IPS-18c (cell line): Measurements from ENCODE around the gene FIBCD1.

Experiments used
- H3K4me3 ChIP-seq: 2 replicates; pipeline ENCODE4 v1.7.0; 2013; ENCODE audit warnings: low read depth, mild to moderate bottlenecking, low read length, moderate library complexity; ENCODE audit not compliant: insufficient read depth
- H3K9me3 ChIP-seq: one replicate; pipeline ENCODE4 v1.6.1; 2013; ENCODE audit warnings: mild to moderate bottlenecking, low read length, moderate library complexity; ENCODE audit not compliant: control insufficient read depth, insufficient read depth

The FIBCD1 gene

GRCh38 chr9:130975932-130976841 is 37.1 kb upstream of the FIBCD1 start:
- no peaks in the 10 kb centered on the region for H3K9me3 ChIP-seq
- no peak overlapping the region for H3K4me3 ChIP-seq

GRCh38 chr9:130975156-130975555 is 36.1 kb upstream of the FIBCD1 start:
- Histone ChIP-seq H3K4me3 (no peak overlapping the region), H3K9me3 (no peaks in the 10 kb centered on the region)

- no peaks in the 10 kb centered on the region for H3K9me3 ChIP-seq
- no peak overlapping the region for H3K4me3 ChIP-seq
Observed at GRCh38 chr9:130974697-130975096, 35.6 kb upstream of the FIBCD1 start.

GRCh38 chr9:130973686-130974281 is 34.7 kb upstream of the FIBCD1 start:
- H3K4me3 ChIP-seq: no peak overlapping the region
- no peaks in the 10 kb centered on the region for H3K9me3 ChIP-seq

GRCh38 chr9:130972957-130973685 is 34.1 kb upstream of the FIBCD1 start:
- Histone ChIP-seq H3K4me3 (no peak overlapping the region), H3K9me3 (no peaks in the 10 kb centered on the region)

- H3K4me3 ChIP-seq: no peak overlapping the region
- no peaks in the 10 kb centered on the region for H3K9me3 ChIP-seq
Observed at GRCh38 chr9:130972277-130972956, 33.4 kb upstream of the FIBCD1 start.

- Histone ChIP-seq H3K4me3 (no peak overlapping the region), H3K9me3 (no peaks in the 10 kb centered on the region)
Observed at GRCh38 chr9:130971294-130971849, 32.3 kb upstream of the FIBCD1 start.

- no peak overlapping the region for H3K4me3 ChIP-seq
- no peaks in the 10 kb centered on the region for H3K9me3 ChIP-seq
Observed at GRCh38 chr9:130970855-130971254, 31.8 kb upstream of the FIBCD1 start.

- H3K4me3 ChIP-seq: no peak overlapping the region
- no peaks in the 10 kb centered on the region for H3K9me3 ChIP-seq
Observed at GRCh38 chr9:130970052-130970451, 31.0 kb upstream of the FIBCD1 start.

GRCh38 chr9:130965680-130966079 is 26.6 kb upstream of the FIBCD1 start:
- H3K4me3 ChIP-seq: no peak overlapping the region
- H3K9me3 ChIP-seq: no peaks in the 10 kb centered on the region

GRCh38 chr9:130963916-130964315 is 24.9 kb upstream of the FIBCD1 start:
- no peak overlapping the region for H3K4me3 ChIP-seq
- peaks cover 2% of the 10 kb centered on the region for H3K9me3 ChIP-seq

- H3K4me3 ChIP-seq: no peak overlapping the region
Observed at GRCh38 chr9:130963337-130963908, 24.4 kb upstream of the FIBCD1 start.

GRCh38 chr9:130962418-130963316 is 23.6 kb upstream of the FIBCD1 start:
- H3K4me3 ChIP-seq: no peak overlapping the region

More at GRCh38 chr9:130963337-130963908, 24.4 kb upstream of the FIBCD1 start:
- peaks cover 6% of the 10 kb centered on the region for H3K9me3 ChIP-seq

GRCh38 chr9:130961511-130962300 is 22.7 kb upstream of the FIBCD1 start:
- Histone ChIP-seq H3K4me3 (no peak overlapping the region), H3K9me3 (peaks cover 6% of the 10 kb centered on the region)

More at GRCh38 chr9:130962418-130963316, 23.6 kb upstream of the FIBCD1 start:
- H3K9me3 ChIP-seq: peaks cover 6% of the 10 kb centered on the region
